K562 (cell line): ENCODE measurements around the gene REX1BD.
A peak's percentile ranks its signal among the peaks of the same experiment; 100 is the strongest.

Experiments
- AFF4 ChIP-seq: sonication (generic); formaldehyde crosslinking; IDR thresholded peaks from 2 replicates; pipeline ENCODE4 v1.8.0; 2023; ENCODE audit warnings: mild to moderate bottlenecking, missing genetic modification reagents
- CTCF ChIP-seq, 3 experiments: IDR thresholded peaks in 2 of 3; conservative IDR thresholded peaks in 1 of 3; 2 replicates each; pipeline ENCODE4 v1.5.1; 2011 to 2012; ENCODE audit warnings: low read length in 3 of 3, mild to moderate bottlenecking in 3 of 3, control low read depth in 2 of 3, improper control_type of control experiment in 1 of 3, inconsistent platforms in 1 of 3, low read depth in 1 of 3, mixed read lengths in 1 of 3, moderate library complexity in 1 of 3; ENCODE audit not compliant: insufficient read depth in 2 of 3
- EZH2 ChIP-seq: IDR thresholded peaks from 2 replicates; pipeline ENCODE4 v1.6.1; 2012; ENCODE audit warnings: low read depth, mild to moderate bottlenecking, inconsistent platforms, low read length, borderline replicate concordance
- HDAC6 ChIP-seq: IDR thresholded peaks from 2 replicates; pipeline ENCODE4 v1.6.1; 2012; ENCODE audit warnings: low read depth, mild to moderate bottlenecking, control low read depth, inconsistent platforms, low read length, moderate library complexity
- JUND ChIP-seq, 2 experiments: IDR thresholded peaks; 2 replicates in 1 of 2; 3 replicates in 1 of 2; pipeline ENCODE4 v1.6.1; 2011; ENCODE audit warnings: borderline replicate concordance in 2 of 2, low read depth in 2 of 2, low read length in 2 of 2, improper control_type of control experiment in 1 of 2, missing biosample characterization in 1 of 2, missing genetic modification characterization in 1 of 2, missing genetic modification reagents in 1 of 2
- POLR2A ChIP-seq: fragments of 450-650 bp; conservative IDR thresholded peaks from 2 replicates; pipeline ENCODE4 v1.6.1; 2016
- POLR2B ChIP-seq: fragments of 450-650 bp; IDR thresholded peaks from 2 replicates; pipeline ENCODE4 v1.6.1; 2018; ENCODE audit warnings: low read depth; ENCODE audit not compliant: partially characterized antibody
- RAD21 ChIP-seq, 2 experiments: fragments of 250-450 bp in 1 of 2; fragments of 450-650 bp in 1 of 2; sonication (Bioruptor Pico) in 1 of 2; formaldehyde crosslinking in 1 of 2; IDR thresholded peaks in 1 of 2; conservative IDR thresholded peaks in 1 of 2; 2 replicates each; pipeline versions ENCODE4 v1.4.0 to v1.8.0; 2020 to 2022; ENCODE audit warnings: mild to moderate bottlenecking in 2 of 2, moderate library complexity in 1 of 2
- RBM22 ChIP-seq: fragments of 200-400 bp; formaldehyde crosslinking; IDR thresholded peaks from 2 replicates; pipeline ENCODE4 v1.6.1; 2018; ENCODE audit warnings: low read length, low read depth; ENCODE audit not compliant: poor library complexity, severe bottlenecking
- REST ChIP-seq, 2 experiments: fragments of 450-650 bp; formaldehyde crosslinking in 1 of 2; IDR thresholded peaks; 2 replicates each; pipeline versions ENCODE4 v1.4.0 to v1.6.1; 2014 to 2020; ENCODE audit warnings: mild to moderate bottlenecking in 2 of 2, borderline replicate concordance in 1 of 2, low read depth in 1 of 2
- SNIP1 ChIP-seq: fragments of 450-650 bp; IDR thresholded peaks from 2 replicates; pipeline ENCODE4 v1.7.1; 2017; ENCODE audit warnings: low read depth, mild to moderate bottlenecking
- THRAP3 ChIP-seq: fragments of 450-650 bp; IDR thresholded peaks from 2 replicates; pipeline ENCODE4 v1.6.1; 2016; ENCODE audit warnings: mild to moderate bottlenecking, inconsistent platforms, borderline replicate concordance
- ZBTB5 ChIP-seq: fragments of 450-650 bp; IDR thresholded peaks from 2 replicates; pipeline ENCODE4 v1.6.1; 2017; ENCODE audit warnings: antibody characterized with exemption
- TF ChIP-seq, protein P1 (sequence below): fragments of 250-450 bp; sonication (Bioruptor Pico); IDR thresholded peaks from 2 replicates; pipeline ENCODE4 v1.8.0; 2021; ENCODE audit warnings: moderate library complexity, mild to moderate bottlenecking, inconsistent platforms

GRCh38 chr19:18587962-18588610, 512 bp upstream of the REX1BD start:
- TF ChIP-seq EZH2 (no peak), POLR2B (no peak), THRAP3 (no peak), REST (IDR thresholded peaks at IDR 0.05; ENCODE audit: borderline replicate concordance) (no peak), REST (CRISPR knock-in tag; IDR thresholded peaks at IDR 0.05; ENCODE audit: low read depth) (0 out of 2 replicates have a peak, but pooled peaks have one; percentile 19), AFF4 (CRISPR knock-in tag) (no peak), JUND (IDR thresholded peaks at IDR 0.05; ENCODE audit: borderline replicate concordance, low read depth, low read length) (no peak), JUND (tag; IDR thresholded peaks at IDR 0.05; ENCODE audit: borderline replicate concordance, low read depth, low read length) (no peak), RBM22 (no peak), HDAC6 (no peak), CTCF (IDR thresholded peaks at IDR 0.05 in 2 of 3, conservative IDR thresholded peaks at IDR 0.05 in 1 of 3; ENCODE audit: insufficient read depth in 2 of 3, low read depth in 1 of 3, low read length in 3 of 3) (no peak), ZBTB5 (no peak), SNIP1 (no peak), RAD21 (CRISPR knock-in tag; conservative IDR thresholded peaks at IDR 0.05 in 1 of 2, IDR thresholded peaks at IDR 0.05 in 1 of 2) (no peak), POLR2A (no peak)
- TF ChIP-seq, protein P1, sequence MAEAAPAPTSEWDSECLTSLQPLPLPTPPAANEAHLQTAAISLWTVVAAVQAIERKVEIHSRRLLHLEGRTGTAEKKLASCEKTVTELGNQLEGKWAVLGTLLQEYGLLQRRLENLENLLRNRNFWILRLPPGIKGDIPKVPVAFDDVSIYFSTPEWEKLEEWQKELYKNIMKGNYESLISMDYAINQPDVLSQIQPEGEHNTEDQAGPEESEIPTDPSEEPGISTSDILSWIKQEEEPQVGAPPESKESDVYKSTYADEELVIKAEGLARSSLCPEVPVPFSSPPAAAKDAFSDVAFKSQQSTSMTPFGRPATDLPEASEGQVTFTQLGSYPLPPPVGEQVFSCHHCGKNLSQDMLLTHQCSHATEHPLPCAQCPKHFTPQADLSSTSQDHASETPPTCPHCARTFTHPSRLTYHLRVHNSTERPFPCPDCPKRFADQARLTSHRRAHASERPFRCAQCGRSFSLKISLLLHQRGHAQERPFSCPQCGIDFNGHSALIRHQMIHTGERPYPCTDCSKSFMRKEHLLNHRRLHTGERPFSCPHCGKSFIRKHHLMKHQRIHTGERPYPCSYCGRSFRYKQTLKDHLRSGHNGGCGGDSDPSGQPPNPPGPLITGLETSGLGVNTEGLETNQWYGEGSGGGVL (CRISPR knock-in tag) = no peak
